ENCODE data around the gene MASP2.

DNA sequence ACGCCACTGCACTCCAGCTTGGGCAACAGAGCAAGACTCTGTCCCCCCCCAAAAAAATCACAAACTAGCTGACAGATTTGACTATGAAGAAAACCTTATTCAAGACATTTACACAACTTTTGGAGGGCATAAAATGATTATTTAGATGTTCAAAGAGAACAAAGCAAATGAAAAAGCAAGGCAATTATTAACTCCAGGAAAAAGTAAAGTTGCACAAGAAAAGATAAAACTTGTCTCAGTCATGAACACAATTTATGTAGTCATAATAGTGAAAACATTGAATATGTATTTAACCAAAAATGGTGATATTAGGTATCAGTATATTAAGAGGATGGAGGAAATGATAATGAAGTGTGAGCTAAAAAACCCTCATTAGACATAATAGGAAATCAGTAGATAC, 46.5 kb downstream of the MASP2 start:
- no peak for TF ChIP-seq EZH2 (IDR thresholded peaks at IDR 0.05)
- no peak for TF ChIP-seq SP1 (IDR thresholded peaks at IDR 0.05; ENCODE audit: low read depth)
- TF ChIP-seq, protein P1, sequence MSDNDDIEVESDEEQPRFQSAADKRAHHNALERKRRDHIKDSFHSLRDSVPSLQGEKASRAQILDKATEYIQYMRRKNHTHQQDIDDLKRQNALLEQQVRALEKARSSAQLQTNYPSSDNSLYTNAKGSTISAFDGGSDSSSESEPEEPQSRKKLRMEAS (IDR thresholded peaks at IDR 0.05), result no peak
- no peak for TF ChIP-seq CEBPB (IDR thresholded peaks at IDR 0.05; ENCODE audit: low read depth)
- TF ChIP-seq, protein P2, sequence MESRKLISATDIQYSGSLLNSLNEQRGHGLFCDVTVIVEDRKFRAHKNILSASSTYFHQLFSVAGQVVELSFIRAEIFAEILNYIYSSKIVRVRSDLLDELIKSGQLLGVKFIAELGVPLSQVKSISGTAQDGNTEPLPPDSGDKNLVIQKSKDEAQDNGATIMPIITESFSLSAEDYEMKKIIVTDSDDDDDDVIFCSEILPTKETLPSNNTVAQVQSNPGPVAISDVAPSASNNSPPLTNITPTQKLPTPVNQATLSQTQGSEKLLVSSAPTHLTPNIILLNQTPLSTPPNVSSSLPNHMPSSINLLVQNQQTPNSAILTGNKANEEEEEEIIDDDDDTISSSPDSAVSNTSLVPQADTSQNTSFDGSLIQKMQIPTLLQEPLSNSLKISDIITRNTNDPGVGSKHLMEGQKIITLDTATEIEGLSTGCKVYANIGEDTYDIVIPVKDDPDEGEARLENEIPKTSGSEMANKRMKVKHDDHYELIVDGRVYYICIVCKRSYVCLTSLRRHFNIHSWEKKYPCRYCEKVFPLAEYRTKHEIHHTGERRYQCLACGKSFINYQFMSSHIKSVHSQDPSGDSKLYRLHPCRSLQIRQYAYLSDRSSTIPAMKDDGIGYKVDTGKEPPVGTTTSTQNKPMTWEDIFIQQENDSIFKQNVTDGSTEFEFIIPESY (IDR thresholded peaks at IDR 0.05; ENCODE audit: extremely low read depth, insufficient replicate concordance, low read length), result no peak
